HG03196 (cell line): Measurements from ENCODE around the gene CBFB.

Source experiments
- ATAC-seq: cut with Tn5 transposase; IDR thresholded peaks from one replicate; pipeline ENCODE4 v1.9.1; 2021; ENCODE audit not compliant: unreplicated experiment

The CBFB gene

DNA sequence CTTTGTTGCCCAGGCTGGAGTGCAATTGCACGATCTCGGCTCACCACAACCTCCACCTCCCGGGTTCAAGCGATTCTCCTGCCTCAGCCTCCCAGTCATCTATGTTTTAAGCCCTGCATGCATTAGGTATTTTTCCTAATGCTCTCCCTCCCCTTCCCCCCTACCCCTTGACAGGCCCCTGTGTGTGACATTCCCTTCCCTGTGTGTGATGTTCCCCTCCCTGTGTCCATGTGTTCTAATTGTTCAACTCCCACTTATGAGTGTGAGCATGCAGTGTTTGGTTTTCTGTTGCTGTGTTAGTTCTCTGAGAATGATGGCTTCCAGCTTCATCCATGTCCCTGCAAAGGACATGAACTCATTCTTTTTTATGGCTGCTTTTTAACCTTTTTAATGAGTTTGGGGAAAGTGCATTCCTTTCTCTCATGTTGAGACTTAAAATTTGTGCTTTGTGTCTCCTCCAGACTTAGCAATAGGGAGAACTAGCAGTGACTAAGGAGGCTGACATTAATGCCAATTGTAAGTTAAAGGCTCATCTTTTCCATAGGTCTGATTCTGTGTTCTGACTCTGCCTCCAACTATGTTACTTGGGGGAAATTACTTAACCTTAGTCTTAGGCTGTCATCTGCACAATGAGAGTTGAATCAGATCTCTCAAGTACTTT lies 63.1 kb downstream of the CBFB start:
- no peak for ATAC-seq

DNA sequence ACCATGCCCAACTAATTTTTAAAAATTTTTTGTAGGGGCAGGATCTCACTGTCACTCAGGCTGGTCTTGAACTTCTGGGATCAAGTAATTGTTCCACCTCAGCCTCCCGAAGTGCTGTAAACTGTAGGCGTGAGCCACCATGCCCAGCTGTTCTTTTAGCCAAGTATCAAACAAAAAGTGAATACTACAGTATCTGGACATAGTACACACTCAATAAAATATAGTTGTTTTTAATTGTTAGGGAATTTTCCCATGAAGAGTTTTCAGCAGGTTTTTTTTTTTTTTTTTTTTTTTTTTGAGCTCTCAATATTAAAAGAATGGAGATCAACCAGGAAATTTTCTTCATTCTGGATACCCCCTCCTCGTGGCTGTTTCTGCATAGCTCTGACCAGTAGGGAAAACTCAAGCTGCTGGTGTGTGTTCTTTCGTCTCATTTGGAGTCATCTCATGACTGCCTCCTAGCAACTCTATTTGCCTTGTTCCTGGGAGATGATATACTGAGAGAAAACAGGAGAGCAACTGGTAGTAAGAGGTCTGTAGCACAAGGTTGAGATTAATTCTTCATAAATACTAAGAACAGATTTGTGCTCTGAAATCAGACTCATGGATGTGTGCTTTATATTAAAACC lies 64.3 kb downstream of the CBFB start:
- ATAC-seq, result no peak

DNA sequence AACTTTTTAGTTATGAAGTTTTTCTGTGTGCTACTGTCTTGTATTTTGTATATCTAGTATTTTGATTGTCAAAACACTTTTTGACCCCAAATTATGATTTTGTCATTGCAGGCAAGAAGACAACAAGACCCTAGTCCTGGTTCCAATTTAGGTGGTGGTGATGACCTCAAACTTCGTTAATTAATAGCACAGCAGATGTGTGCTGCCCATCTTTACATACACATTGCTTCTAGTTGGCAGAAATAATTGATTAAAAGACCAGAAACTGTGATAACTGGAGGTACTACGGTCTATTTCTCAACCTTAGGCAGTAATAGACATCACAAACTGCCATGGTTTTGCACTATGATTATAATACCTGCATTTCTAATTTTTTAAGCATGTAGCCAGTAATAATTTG lies 69.7 kb downstream of the CBFB start:
- ATAC-seq, result no peak

DNA sequence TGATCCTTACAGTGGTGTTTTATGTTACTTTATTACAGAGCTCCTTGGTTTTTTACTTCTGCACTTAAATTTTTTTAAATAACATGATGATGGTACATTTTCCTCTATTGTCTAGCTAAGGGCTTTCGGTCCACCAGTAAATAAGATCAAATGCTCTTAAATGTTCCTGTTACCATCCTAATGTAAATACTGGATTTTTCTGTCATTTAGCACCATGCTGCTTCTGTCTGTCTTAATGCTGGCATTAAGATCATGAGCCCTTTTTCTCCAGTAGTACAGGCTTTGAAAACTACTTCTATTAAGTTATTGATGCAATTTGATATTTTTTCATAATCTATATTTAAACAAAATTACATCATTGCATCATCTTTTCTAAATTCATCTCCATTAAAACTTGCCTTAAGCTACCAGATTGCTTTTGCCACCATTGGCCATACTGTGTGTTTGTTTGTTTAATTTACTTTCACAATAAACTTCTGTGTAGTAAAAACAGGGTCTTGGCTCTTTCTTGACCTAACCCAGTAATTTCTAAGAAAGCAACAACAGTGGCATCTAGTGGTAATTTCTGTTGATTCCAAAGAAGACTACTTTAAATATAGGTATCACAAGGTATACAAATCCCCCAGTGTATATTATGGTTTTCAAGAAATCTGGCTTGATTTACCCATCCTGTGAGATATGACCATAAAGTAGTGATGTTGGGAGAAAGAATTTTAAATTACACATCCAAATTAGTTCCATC lies 71.8 kb downstream of the CBFB start:
- no peak for ATAC-seq

DNA sequence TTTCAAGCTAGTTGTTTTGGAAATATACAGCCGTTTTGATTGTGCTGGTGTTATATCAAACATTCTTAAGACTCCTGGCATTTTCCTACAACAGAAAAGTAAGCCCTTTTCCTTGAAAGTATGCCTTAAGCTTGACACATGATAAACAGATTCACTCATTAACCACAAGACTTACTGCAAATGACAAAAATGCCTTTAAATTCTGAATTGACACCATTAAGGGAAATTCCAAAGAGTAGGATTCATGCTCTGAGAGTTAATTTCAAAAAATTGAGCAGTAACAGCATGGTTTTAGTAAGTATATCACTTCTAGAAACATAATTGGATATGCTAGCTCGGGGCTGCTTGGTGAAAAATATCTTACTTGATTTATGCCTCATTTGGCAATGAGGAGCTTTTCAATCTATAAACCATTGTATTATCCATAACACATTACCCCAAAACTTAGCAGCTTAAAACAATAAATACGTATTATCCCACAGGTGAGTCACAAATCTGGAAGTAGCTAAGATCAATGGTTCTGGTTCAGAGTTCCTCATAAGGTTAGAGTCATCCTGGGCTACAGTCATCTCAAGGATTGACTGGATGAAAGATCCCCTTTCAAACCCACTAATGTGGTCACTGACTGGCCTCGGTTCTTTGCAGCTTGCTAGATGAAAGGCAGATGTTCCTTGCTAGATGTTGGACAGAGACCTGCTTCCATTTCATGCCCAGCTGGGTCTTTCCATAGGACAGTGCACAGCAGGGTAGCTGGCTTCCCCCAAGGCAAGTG lies 72.5 kb downstream of the CBFB start:
- no peak for ATAC-seq

DNA sequence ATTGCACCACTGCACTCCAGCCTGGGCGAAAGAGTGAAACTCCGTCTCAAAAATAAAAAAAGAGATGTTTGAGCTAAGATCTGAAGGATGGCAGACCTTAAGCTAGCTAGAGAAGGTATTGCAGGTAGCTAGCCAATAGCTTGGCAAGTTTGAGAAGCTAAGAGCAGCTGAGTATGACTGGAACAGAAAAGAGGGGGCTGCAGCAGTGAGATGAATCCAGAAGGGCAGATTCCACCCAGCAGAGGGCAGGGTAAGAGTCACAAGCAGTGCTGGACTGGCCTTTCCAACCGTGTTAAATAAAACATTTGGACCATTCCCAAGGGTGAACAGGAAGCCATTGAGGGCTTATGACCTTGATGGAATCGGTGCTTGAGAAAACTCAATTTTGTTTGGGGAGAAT lies 75.1 kb downstream of the CBFB start:
- no peak for ATAC-seq

DNA sequence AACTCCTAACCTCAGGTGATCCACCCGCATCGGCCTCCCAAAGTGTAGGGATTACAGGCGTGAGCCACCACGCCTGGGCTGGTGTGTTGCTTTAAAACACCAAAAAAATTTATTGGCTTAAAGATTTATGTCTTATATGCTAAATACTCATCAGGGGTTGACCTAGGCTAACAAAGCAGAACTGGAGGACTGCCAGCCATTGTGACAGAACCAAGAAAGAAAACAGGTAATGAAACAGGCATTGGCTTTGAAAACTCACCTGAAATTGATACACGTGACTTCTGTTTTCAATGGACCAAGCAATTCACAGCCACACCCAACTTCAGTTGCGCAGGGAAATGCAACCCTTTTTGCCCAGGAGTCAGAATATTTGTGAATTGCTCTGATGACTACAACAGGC lies 75.9 kb downstream of the CBFB start:
- no peak for ATAC-seq

DNA sequence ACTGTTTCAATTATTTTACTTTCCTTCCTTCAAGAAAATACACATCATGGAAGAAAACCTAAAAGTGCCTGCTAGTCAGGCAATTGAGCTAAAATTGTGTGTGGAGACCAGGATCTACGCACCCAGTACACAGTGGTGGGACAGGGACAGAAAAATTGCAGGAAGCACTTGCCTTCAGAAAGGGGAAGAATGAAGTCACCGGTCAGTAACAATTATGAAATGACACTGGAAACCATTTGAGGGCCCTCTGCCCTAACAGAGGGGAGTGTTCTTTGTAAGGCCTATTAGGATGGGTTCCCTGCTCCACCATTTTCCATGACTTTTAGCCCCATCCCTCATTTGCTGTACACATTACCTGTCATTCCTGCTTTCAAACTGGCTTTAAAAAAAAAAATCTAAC lies 76.3 kb downstream of the CBFB start:
- no peak for ATAC-seq

DNA sequence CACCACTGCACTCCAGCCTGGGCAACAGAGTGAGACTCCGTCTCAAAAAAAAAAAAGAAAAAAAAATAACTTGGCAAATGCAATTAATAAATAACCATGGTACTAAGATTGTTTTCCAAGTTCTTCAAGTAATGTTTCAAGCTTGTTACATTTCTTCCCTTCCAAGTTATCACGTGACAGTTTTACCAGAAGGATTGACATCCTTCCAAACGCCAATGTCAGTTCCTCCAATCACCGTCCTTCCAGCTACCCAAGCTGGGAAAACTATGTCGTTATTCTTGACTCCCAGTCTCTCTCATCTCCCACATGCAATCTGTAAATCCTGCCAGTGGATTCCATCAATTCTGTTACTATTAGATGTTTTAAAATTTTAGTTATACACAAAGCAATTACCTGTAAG lies 76.9 kb downstream of the CBFB start:
- ATAC-seq, result no peak

DNA sequence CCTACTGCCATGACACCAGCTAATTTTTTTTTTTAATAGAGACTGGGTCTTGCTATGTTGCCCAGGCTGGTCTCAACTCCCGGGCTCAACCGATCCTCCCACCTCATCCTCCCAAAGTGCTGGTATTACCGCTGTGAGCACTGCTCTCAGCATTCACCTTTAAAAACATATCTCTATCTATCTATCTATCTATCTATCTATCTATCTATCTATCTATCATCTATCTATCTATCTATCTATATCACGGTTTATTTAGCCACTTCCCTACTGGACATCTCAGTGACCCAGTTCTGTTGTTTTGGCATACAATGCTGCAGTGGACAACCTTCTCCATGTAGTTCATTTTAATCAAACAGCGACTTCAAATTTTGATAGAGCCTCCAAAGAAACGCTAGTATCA lies 79.5 kb downstream of the CBFB start:
- no peak for ATAC-seq

DNA sequence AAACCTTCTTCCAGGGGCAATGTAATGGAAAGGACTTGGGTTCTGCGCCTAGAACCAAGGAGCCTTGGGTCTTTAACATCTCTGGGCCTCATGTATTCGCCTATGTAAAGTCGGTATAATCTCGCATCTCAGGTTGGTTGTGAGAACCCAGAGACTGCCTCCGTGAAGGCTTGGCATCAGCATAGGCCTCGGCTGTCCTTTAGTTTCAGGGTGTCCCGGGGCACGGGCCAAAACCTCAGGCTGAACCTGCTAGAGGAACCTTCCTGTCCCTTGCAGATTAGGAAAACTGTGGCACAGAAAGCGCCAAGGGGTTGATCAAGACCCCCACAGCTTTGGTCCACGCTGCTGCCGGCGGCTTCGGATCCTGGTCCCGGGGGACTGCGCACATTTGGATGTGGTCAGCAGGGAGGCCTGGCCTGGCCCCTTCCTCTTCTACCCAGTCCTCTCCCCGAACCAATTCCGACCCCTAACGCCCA lies 80.0 kb downstream of the CBFB start:
- no peak for ATAC-seq

DNA sequence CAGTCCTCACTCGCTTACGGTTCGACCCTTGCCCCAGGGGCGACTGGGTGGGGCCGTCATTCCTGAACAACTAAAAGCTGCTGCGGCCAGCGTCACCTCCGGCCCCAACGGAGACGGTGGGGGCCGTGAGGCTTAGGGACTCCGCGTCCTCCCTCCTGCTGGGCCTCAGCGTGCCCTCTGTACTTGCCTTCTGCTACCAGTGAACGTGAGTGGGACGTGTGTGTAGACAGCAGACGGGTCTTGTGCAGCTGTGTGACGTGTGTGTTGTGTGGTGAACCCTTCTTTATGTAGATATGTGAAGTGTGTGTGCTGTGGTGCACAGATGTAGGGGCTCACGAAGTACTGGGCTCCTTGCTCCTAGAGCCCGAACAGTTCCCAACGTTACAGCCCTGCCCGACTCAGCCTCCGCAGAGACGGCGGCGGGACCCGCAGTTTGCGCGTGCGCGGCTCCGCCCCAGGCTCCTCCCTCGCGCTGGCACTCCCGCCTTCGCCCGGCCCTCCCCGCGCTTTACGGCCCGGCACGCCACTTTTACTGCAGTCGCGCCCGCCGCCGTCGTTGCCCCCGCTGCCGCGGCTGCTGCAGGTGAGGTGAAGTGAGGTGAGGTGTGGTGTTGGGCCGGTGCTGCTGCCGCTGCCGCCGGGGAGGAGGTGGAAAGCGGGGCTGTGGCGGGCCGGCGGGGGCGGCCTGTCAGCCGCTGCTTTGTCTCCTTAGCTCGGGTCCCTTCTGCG lies 80.6 kb downstream of the CBFB start, which contains the start of gene PHAF1:
Gene PHAF1, plus strand, starts transcription at position 535 of the 729 bp plus-strand sequence. CDS start 235 bp downstream, outside the sequence.
- peak; percentile 77 for ATAC-seq

DNA sequence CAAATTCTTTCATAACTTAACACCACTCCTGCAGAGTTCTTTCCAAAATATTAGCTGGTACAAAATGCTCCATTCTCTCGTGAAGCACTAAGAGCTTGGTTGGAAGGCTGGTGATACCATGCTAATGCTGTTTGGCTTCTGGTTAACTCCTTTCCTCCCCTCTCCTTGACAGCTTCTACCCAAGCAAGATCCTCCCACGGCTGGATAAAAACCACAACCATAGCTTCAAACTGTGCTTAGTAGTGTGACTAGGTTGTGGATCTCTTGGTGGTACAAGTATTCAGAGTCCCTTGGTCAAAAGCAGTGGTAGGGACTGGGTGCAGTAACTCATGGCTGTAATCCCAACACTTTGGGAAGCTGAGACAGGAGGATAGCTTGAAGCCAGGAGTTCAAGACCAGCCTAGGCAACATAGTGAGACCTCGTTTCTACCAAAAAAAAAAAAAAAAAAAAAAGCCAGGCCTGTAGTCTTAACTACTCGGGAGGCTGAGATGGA lies 83.0 kb downstream of the CBFB start:
- no peak for ATAC-seq

DNA sequence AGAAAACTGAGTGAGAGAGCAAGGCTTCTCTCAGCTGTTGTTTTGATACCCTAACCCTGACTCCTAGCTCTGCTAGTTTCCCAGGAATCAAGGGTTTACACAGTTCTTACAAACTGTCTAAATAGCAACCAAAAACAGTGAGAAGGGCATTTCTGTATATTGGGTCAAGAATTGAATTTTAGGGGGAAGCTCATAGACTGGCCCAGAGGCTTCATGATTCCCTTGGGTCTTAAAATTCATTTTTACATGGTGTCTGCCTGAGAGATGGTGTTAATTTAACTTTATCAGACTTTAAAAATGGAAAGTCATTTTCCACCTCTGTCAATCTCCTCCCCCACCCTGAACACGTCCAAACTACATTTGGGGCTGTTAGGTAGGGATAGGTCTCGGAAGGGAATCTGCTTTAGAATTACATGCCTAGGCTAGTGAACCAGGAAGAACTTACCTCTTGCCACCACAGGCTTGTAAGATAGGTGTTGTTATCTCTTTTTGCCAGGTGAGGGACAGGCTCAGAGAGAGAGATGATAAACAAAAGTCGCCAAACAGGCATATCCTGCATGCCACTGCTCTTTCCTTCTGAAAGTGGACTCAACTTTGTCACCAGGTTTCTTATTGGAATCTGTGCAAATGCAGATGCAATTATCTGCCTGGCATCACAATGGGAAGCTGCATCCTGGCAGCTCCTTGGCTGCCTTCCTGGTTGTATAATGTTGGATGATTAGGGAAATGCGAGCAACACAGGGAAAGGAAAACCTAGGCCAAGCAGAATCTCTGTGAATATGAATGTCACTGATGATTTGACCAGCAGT lies 83.8 kb downstream of the CBFB start:
- no peak for ATAC-seq

DNA sequence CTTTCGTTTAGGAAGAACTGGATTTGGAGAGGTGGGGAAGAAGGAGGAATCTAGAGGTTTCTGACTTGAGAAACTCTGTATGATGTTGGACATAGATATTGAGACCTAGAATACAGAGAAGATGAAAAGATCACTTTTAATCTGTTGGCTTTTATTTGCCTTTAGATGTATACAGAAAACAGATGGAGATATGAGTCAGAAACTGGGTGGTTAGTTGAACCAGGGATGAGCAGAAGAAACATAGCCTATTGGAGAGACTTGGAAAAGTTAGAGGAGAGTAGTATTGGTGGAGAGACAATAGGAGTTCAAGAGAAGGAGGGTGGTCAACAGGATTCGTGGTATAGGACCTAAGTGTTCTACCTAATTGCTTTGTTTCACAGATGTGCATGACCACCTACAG lies 85.8 kb downstream of the CBFB start:
- ATAC-seq, result no peak

DNA sequence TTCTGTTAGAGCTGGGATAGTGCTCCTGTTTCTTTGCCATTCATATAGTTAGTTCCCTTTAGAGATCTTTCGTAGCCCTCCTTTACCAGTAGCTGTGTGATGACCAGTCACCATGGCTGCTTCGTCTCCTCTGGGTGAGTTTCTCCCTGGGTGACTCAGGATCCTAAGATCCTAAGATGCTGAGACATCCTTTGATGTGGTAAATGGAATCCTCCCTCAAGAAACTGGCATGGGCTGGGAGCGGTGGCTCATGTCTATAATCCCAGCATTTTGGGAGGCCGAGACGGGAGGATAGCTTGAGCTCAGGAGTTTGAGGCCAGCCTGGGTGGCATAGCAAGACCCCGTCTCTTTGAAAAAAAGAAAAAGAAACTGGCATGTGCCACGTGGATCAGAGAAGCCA lies 86.7 kb downstream of the CBFB start:
- ATAC-seq, result no peak

DNA sequence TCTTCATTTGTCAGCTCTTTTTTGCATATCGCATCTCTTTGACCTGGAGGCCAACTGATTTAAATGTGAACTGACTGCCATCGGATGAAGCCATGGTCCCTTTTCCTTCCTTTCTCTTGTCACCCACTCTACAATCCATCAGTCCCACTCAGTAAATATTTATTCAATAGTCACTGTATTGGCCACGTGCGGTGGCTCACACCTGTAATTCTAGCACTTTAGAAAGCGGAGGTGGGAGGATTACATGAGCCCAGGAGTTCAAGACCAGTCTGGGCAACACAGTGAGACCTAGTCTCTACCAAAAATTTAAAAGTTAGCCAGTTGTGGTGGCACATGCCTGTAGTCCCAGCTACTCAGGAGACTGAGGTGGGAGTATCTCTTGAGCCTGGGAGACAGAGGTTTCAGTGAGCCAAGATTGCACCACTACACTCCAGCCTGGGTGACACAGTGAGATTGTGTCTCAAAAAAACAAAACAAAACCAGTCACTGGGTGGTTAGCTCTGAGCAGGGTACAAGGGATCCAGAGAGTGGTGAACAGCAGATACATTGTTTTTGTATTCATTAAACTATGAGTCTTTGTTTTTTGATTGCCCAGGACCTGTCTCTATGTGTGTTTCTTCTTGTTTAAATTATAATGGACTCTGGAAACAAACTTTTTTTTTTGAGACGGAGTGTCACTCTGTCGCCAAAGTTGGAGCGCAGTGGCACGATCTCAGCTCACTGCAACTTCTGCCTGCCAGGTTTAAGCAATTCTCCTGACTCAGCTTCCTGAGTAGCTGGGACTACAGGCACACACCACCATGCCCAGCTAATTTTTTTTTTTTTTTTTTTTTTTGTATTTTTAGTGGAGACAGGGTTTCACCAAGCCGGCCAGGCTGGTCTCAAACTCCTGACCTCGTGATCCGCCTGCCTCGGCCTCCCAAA lies 87.7 kb downstream of the CBFB start:
- no peak for ATAC-seq

DNA sequence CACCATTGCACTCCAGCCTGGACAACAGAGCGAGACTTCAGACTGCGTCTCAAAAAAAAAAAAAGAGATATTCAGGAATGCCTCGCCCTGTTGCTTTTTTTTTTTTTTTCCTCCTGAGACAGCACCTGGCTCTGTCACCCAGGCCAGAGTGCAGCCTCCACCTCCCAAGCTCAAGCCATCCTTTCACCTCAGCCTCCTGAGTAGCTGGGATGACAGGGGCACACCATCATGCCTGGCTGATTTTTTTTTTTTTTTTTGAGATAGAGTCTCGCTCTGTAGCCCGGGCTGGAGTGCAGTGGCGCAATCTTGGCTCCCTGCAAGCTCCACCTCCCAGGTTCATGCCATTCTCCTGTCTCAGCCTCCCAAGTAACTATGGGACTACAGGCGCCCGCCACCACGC lies 88.8 kb downstream of the CBFB start:
- no peak for ATAC-seq

DNA sequence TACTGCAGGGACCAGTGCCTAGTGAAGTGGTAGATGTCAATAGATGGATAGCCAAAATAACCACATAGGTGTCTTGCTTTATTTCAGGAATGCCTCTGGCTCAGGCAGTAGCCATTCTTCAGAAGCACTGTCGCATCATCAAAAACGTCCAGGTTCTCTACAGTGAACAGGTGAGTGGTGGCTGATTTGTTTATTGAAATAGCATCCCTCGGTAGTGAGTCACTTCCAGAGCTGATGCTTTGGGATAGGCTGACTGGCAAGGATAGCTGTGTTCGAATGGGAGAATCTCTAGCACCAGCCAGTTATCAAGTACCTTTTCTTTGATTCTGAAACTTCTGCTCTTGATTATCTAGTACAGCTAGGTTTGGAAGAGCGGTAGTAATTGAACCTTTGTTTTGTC lies 91.1 kb downstream of the CBFB start:
- ATAC-seq, result no peak
